ENCODE results near the gene MZT2B. TPM values are rescaled to one million over a fixed set of nuclear protein-coding genes. Genes with fewer than 3 reads are reported as not detected.
"Not testable (repeated sequence)": the region's sequence is repeated elsewhere in the genome, so short reads cannot be mapped to it uniquely, and the experiment has no call there.

Gene MZT2B, protein sequence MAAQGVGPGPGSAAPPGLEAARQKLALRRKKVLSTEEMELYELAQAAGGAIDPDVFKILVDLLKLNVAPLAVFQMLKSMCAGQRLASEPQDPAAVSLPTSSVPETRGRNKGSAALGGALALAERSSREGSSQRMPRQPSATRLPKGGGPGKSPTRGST
- 79.7 TPM for total RNA-seq (2013)
- polyA plus RNA-seq (10 to 100 TPM; 28.8 to 66.8 (median 64.9) TPM), polyA minus RNA-seq (38.0 and 51.0 TPM in 2 replicates), total RNA-seq (3.5 to 20.2 (median 15.5) reads per million in 11 experiments)

- H3K4me2 ChIP-seq (replicated peaks; ENCODE audit: extremely low read depth, low read length, poor library complexity, severe bottlenecking), result peak within 1 kb of the TSS; percentile 85
- H3K27ac ChIP-seq (ENCODE audit: low read depth in 1 of 2, low read length in 2 of 2), result peak within 1 kb of the TSS; percentile 59 to 92
- Mint-ChIP-seq H3K4me3 (peak within 1 kb of the TSS; percentile 83 to 92), H3K4me1 (peaks cover 21% of the 10 kb centered on the region), H3K27ac (peak within 1 kb of the TSS; percentile 88 to 97 (median 92))
- H3K9me3 ChIP-seq (replicated peaks in 1 of 2; ENCODE audit: control insufficient read depth in 1 of 2, insufficient read depth in 1 of 2, low read length in 2 of 2); H3K27me3 Mint-ChIP-seq (ENCODE audit: low read depth in 3 of 3); H3K27me3 ChIP-seq (ENCODE audit: control insufficient read depth in 2 of 2, insufficient read depth in 2 of 2, low read length in 2 of 2); H3K36me3 Mint-ChIP-seq; H3K36me3 ChIP-seq (replicated peaks in 1 of 2; ENCODE audit: control insufficient read depth in 1 of 2, insufficient read depth in 2 of 2, low read length in 2 of 2); H4K20me1 ChIP-seq (ENCODE audit: insufficient read depth, low read length); H3K9me3 Mint-ChIP-seq: not testable (repeated sequence)
- H3K4me1 ChIP-seq (ENCODE audit: control insufficient read depth in 1 of 2, insufficient read depth in 2 of 2, low read length in 2 of 2), result peaks cover 17 to 25% of the 10 kb centered on the region in 2 donors
- DNase-seq, result peak; percentile 76 to 82 (median 79)
- H3K9ac ChIP-seq (ENCODE audit: insufficient read depth, low read length, poor library complexity, severe bottlenecking), result peak within 1 kb of the TSS; percentile 79
- H3K79me2 ChIP-seq (ENCODE audit: insufficient read depth, low read length), result peaks cover 70% of the 10 kb centered on the region
- H3K4me3 ChIP-seq (replicated peaks in 1 of 3; ENCODE audit: low read depth in 2 of 3, low read length in 3 of 3), result peak within 1 kb of the TSS; percentile 67 to 90 (median 80)
- under 1% methylated on average over 63 of the region's 86 CpGs for WGBS (ENCODE audit: insufficient coverage)
- intact Hi-C loops (cut with micrococcal nuclease), result loop anchor here in 1 of 2 donors (2.0 to 10.0 kb wide), 2 partner anchors 163 to 307 kb away; no protein-coding TSS in a partner anchor
- H2AFZ ChIP-seq (ENCODE audit: insufficient read depth, low read depth, low read length, poor library complexity, severe bottlenecking), result peak within 1 kb of the TSS; percentile 99
- peak; percentile 96 for TF ChIP-seq CTCF (IDR thresholded peaks at IDR 0.05)
Observed at GRCh38 chr2:130181880-130182682, at the start of gene MZT2B. MZT2B (plus strand) TSS chr2:130182262; CDS start chr2:130182283, 21 bp downstream.

DNA sequence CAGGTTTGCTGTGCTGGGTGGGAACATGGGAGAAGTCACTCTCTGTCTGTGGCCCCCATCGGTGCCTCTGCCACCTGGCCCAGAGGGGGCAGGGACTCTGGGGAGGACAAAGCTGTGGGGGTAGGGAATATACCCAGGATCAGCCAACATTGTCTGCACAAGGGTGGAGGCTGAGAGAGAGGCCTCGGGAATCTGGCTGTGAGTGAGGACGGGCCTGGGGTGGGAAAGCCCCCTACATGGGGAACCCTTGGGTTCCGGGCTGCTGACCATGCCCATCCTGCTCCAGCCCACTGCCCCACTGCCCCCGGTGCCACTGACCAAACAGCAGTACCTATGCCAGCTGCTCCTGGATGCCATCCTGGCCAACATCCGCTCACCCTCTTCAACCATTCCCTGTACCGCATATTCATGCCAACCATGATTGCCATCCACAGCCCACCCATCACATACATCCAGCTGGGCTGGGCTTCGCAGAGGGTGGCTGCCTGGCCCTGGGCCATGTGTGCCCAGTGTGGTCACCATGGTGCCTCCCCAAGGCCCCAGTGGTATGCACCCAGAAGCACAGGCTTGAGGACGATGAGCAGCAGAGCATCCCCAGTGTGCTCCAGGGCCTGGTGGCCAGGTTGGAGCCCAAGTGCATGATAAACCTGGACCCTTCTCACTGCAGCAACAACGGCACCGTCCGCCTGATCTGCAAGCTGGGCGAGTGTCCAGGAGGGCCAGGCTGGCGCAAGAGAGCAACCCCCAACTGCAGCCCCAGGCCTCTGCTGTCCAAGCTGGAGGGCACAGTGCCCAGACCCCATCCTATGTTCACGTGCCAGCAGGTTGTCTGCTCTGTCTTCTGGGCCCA, 46.1 kb upstream of the MZT2B start:
- H3K4me3 Mint-ChIP-seq, result no peak overlapping the region

More for the DNA sequence above, 46.1 kb upstream of the MZT2B start:
- no peaks in the 10 kb centered on the region for H3K4me1 Mint-ChIP-seq
- Histone ChIP-seq H3K36me3 (replicated peaks in 1 of 2; ENCODE audit: control insufficient read depth in 1 of 2, insufficient read depth in 2 of 2, low read length in 2 of 2) (no peaks in the 10 kb centered on the region), H2AFZ (ENCODE audit: insufficient read depth, low read depth, low read length, poor library complexity, severe bottlenecking) (no peak overlapping the region), H4K20me1 (ENCODE audit: insufficient read depth, low read length) (no peaks in the 10 kb centered on the region), H3K79me2 (ENCODE audit: insufficient read depth, low read length) (no peaks in the 10 kb centered on the region), H3K9ac (ENCODE audit: insufficient read depth, low read length, poor library complexity, severe bottlenecking) (no peak overlapping the region), H3K27me3 (ENCODE audit: control insufficient read depth in 2 of 2, insufficient read depth in 2 of 2, low read length in 2 of 2) (no peaks in the 10 kb centered on the region), H3K27ac (ENCODE audit: low read depth in 1 of 2, low read length in 2 of 2) (no peak overlapping the region), H3K9me3 (replicated peaks in 1 of 2; ENCODE audit: control insufficient read depth in 1 of 2, insufficient read depth in 1 of 2, low read length in 2 of 2) (no peaks in the 10 kb centered on the region), H3K4me2 (replicated peaks; ENCODE audit: extremely low read depth, low read length, poor library complexity, severe bottlenecking) (no peak overlapping the region), H3K4me1 (ENCODE audit: control insufficient read depth in 1 of 2, insufficient read depth in 2 of 2, low read length in 2 of 2) (no peaks in the 10 kb centered on the region), H3K4me3 (replicated peaks in 1 of 3; ENCODE audit: low read depth in 2 of 3, low read length in 3 of 3) (no peak overlapping the region)
- DNase-seq, result no peak
- intact Hi-C loops (cut with micrococcal nuclease), result no loop called here
- peaks cover 2 to 6% (median 5%) of the 10 kb centered on the region in 3 donors for H3K27me3 Mint-ChIP-seq (ENCODE audit: low read depth in 3 of 3)
- WGBS (ENCODE audit: insufficient coverage), result 94% methylated on average over 11 of the region's 15 CpGs
- H3K36me3 Mint-ChIP-seq, result no peaks in the 10 kb centered on the region
- H3K27ac Mint-ChIP-seq, result peak overlapping the region in 1 of 7 donors; percentile 61
- TF ChIP-seq CTCF (IDR thresholded peaks at IDR 0.05), result no peak
- peaks cover 0 to 1% (median 0%) of the 10 kb centered on the region in 7 donors for H3K9me3 Mint-ChIP-seq

Measured in CD14-positive monocyte (primary cell).